AG04450 (cell line): Measurements from ENCODE around the gene ZNF280D. TPM values are rescaled to one million over a fixed set of nuclear protein-coding genes. Genes with fewer than 3 reads are reported as not detected.

Source experiments
- CTCF ChIA-PET: fragments of 300-600, 350-600 bp; formaldehyde crosslinking; extraction: SDS; loops from one replicate; lab custom pipeline; 2022; ENCODE audit warnings: antibody characterized with exemption, inconsistent platforms; lab: Charles Lee
- POLR2A ChIA-PET: fragments of 350-600 bp; formaldehyde crosslinking; extraction: SDS; loops from one replicate; lab custom pipeline; 2021; ENCODE audit warnings: antibody characterized with exemption, inconsistent platforms; lab: Yijun Ruan, JAX
- DNase-seq: peaks from one replicate; pipeline ENCODE4 v3.0.0-alpha.2; 2011; ENCODE audit warnings: low read depth, low spot score
- H3K27ac ChIP-seq: one replicate; pipeline ENCODE4 v1.5.1; 2012; ENCODE audit warnings: low read depth, low read length, control low read depth
- H3K27me3 ChIP-seq: one replicate; pipeline ENCODE4 v1.6.0; 2012; ENCODE audit warnings: low read length; ENCODE audit not compliant: control insufficient read depth, insufficient read depth
- H3K4me3 ChIP-seq: 2 replicates; pipeline ENCODE4 v1.5.1; 2011; ENCODE audit warnings: mild to moderate bottlenecking, low read depth, low read length, control low read depth
- H3K9me3 ChIP-seq: 2 replicates; pipeline ENCODE4 v1.5.1; 2012; ENCODE audit warnings: low read length; ENCODE audit not compliant: control insufficient read depth, insufficient read depth
- polyA plus RNA-seq: library from polyadenylated mRNA; depleted of rRNA; stranded (reverse); fragments of >200 nt; gene quantifications from 2 replicates; pipeline ENCODE4 v1.2.3, GENCODE V29; 2011
- TF ChIP-seq, protein P1 (sequence below): IDR thresholded peaks from 2 replicates; pipeline ENCODE4 v1.5.1; 2011; ENCODE audit warnings: low read depth, low read length, control low read depth, inconsistent platforms

Gene ZNF280D
- polyA plus RNA-seq, 1 experiment, result 17.6 TPM

DNA sequence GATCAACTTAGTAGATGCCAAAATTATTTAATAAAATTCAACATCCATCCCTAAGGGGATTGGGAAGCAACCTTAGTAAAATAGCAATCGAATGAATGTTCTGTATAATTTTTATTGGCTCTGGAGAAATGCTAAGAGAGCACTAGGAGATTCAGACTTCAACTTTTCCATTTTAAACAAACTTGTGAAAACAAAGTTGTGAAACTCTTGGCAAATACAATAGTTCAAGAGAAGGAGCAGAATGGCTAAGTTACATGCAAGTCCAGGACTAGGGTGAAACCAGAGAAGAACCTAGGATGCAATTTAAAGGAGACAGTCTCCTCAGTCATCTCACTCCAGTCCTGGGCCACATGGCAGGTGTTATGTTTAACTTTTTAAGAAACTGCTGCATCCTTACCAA, 16.7 kb upstream of the ZNF280D start:
- no peaks in the 10 kb centered on the region for H3K27me3 ChIP-seq
- H3K27ac ChIP-seq, result no peak overlapping the region
- POLR2A ChIA-PET, result no interaction called here
- H3K9me3 ChIP-seq, result no peaks in the 10 kb centered on the region
- DNase-seq, result no peak
- H3K4me3 ChIP-seq, result no peak overlapping the region
- TF ChIP-seq, protein P1, sequence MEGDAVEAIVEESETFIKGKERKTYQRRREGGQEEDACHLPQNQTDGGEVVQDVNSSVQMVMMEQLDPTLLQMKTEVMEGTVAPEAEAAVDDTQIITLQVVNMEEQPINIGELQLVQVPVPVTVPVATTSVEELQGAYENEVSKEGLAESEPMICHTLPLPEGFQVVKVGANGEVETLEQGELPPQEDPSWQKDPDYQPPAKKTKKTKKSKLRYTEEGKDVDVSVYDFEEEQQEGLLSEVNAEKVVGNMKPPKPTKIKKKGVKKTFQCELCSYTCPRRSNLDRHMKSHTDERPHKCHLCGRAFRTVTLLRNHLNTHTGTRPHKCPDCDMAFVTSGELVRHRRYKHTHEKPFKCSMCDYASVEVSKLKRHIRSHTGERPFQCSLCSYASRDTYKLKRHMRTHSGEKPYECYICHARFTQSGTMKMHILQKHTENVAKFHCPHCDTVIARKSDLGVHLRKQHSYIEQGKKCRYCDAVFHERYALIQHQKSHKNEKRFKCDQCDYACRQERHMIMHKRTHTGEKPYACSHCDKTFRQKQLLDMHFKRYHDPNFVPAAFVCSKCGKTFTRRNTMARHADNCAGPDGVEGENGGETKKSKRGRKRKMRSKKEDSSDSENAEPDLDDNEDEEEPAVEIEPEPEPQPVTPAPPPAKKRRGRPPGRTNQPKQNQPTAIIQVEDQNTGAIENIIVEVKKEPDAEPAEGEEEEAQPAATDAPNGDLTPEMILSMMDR, result no peak
- CTCF ChIA-PET, result no interaction called here

DNA sequence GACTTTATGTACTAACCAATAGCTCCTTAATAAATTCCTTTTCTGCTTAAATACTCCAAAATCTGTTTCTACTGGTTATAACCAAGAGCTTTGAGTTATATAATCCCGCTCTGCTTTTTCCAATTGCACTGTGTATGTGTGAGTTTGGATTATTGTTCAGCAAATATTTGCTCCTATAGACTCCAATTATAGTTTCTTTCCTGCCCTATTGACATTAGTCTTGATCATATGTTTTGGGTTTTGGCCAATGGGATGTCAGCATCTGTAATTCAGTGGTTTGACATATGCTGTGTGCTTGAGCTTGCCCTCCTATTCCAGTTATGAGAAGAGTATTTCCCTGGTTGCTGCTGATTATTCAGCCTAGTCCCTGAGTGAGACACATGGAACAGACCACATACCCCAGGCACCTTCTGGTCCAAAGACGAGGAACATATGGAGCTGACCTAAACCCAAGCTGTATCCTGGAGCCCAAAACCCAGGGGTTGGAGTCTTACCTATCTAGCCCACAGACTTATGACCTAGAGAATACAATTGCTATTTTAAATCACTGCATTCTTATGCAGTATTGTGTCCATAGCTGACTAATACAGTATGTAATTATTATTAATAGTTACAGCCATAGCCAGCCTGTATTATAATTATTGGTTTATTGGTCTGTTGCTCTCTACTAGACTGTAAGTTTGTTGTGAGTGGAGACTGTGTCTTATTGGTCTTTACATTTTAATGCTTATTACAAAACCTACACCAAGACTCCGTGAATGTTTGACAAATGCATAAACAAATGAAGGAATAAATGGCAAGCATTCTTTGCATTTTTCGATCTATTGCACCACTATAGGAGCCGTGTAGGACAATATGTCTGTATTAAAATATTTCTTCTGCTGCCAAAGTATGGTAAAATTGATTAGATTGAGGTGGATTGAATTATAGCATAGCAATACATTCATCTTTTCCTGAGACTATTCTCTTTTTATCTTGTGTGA, 11.7 kb upstream of the ZNF280D start:
- Histone ChIP-seq H3K9me3 (no peaks in the 10 kb centered on the region), H3K4me3 (no peak overlapping the region), H3K27me3 (no peaks in the 10 kb centered on the region), H3K27ac (no peak overlapping the region)
- ChIA-PET POLR2A (no interaction called here), CTCF (interaction anchor here (0.6 to 1.8 kb wide), 4 partner anchors 11 to 254 kb away, joined by 3 to 5 read pairs (median 5); partner anchors contain the start of gene ZNF280D)
- DNase-seq, result no peak
- TF ChIP-seq, protein P1, result no peak

DNA sequence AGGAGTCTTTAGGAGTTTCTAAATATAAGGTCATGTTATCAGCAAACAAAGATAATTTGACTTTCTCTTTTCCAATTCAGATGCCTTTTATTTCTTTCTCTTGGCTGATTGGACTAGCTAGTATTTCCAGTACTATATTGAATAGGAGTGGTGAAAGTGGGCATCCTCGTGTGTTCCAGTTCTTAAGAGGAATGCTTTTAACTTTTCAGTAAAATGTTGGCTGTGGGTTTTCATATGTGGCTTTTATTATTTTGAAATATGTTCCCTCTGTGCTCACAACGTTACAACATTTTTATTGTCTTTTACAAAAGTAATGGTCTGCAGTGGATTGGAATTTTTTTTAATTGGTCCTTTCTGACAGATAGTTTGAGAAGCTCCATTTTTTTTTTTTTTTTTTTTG, 8.2 kb upstream of the ZNF280D start:
- TF ChIP-seq, protein P1, result no peak
- no peak for DNase-seq
- ChIA-PET POLR2A (no interaction called here), CTCF (interaction anchor here (1.0 kb wide), 1 partner anchor 17 kb away, joined by 3 read pairs; no protein-coding TSS in a partner anchor)
- H3K9me3 ChIP-seq, result no peaks in the 10 kb centered on the region
- H3K4me3 ChIP-seq, result no peak overlapping the region
- no peaks in the 10 kb centered on the region for H3K27me3 ChIP-seq
- no peak overlapping the region for H3K27ac ChIP-seq

DNA sequence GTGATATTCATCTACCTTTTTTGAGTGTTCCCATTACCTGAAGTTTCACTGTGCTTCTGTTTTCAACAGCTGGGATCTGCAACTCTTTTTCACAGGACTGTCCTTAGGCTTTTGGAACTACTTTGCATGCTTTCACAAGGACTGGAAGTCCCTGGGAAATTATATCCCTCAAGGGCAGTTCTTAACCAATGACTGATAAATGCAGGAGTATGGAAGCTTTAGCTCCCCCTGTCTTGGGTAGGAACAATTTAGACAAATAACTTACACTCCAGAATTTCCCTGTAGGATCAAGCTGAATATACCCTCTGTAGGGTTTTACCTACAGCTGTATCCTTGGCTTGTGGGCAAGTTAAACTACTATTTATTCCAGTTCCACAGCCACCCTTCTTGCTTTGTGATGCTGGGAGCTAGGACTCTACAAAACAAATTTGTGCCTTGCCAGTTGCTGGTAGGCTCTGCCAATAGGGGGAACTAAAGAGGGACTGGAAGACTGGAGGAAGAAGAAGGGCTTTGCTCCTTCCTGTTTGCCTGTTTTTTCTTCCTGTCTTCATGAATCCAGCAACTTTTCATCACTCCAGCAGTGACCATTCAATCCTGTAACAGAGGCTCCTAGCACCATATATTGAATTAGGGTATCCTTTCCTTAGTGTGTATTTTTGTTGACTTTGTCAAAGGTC, 6.8 kb upstream of the ZNF280D start:
- Histone ChIP-seq H3K27ac (no peak overlapping the region), H3K9me3 (no peaks in the 10 kb centered on the region), H3K4me3 (no peak overlapping the region), H3K27me3 (no peaks in the 10 kb centered on the region)
- CTCF ChIA-PET, result interaction anchor here (0.6 kb wide), 1 partner anchor 327 kb away, joined by 4 read pairs; no protein-coding TSS in a partner anchor
- TF ChIP-seq, protein P1, result 0 out of 2 replicates have a peak, but pooled peaks have one; percentile 10
- DNase-seq, result no peak
- POLR2A ChIA-PET, result no interaction called here
